Tibial nerve (tissue), 3 donors: ENCODE data around the gene CARS2.

Experiments used
- CTCF ChIP-seq, 5 experiments: fragments of 200-600 bp in 3 of 5; fragments of 450-650 bp in 2 of 5; sonication (generic) in 3 of 5; IDR thresholded peaks; one replicate each; pipeline ENCODE4 v1.5.1; 2016 to 2019; ENCODE audit warnings: antibody characterized with exemption in 5 of 5, mild to moderate bottlenecking in 3 of 5, moderate library complexity in 2 of 5
- POLR2A ChIP-seq, 2 donors: fragments of 450-650 bp; IDR thresholded peaks; one replicate each; pipeline ENCODE4 v1.6.1; 2017; ENCODE audit warnings: antibody characterized with exemption in 2 of 2, mild to moderate bottlenecking in 2 of 2, moderate library complexity in 2 of 2

- TF ChIP-seq CTCF (IDR thresholded peaks at IDR 0.05) = no peak
- no peak for TF ChIP-seq POLR2A (IDR thresholded peaks at IDR 0.05)
Measured at GRCh38 chr13:110683921-110684320, 22.0 kb downstream of the CARS2 start.
